SK-N-SH treated with all-trans-retinoic acid at 6 μM for 48 hours (cell line): ENCODE data around the gene TMEM167A.

Source experiments
- ESRRG ChIP-seq: fragments of 250-450 bp; sonication (Bioruptor Pico); IDR thresholded peaks from 2 replicates; pipeline ENCODE4 v1.6.1; 2021; ENCODE audit warnings: mild to moderate bottlenecking
- GLIS3 ChIP-seq: fragments of 250-450 bp; sonication (Bioruptor Pico); IDR thresholded peaks from 2 replicates; pipeline ENCODE4 v1.5.0; 2020; ENCODE audit warnings: mild to moderate bottlenecking, moderate library complexity
- ISL1 ChIP-seq: fragments of 250-450 bp; sonication (Bioruptor Pico); IDR thresholded peaks from 2 replicates; pipeline ENCODE4 v2.1.2; 2022; ENCODE audit warnings: mild to moderate bottlenecking, moderate library complexity
- OSR1 ChIP-seq: fragments of 250-450 bp; sonication (Bioruptor Pico); IDR thresholded peaks from 2 replicates; pipeline ENCODE4 v1.8.0; 2022; ENCODE audit warnings: moderate library complexity, mild to moderate bottlenecking, inconsistent platforms
- PATZ1 ChIP-seq: fragments of 250-450 bp; sonication (Bioruptor Pico); IDR thresholded peaks from 2 replicates; pipeline ENCODE4 v1.8.0; 2020; ENCODE audit warnings: mild to moderate bottlenecking, moderate library complexity, borderline replicate concordance
- RARB ChIP-seq: fragments of 250-450 bp; sonication (Bioruptor Pico); IDR thresholded peaks from 2 replicates; pipeline ENCODE4 v1.8.0; 2021; ENCODE audit warnings: mild to moderate bottlenecking, moderate library complexity
- TCF4 ChIP-seq: fragments of 250-450 bp; sonication (Bioruptor Pico); IDR thresholded peaks from 2 replicates; pipeline ENCODE4 v1.8.0; 2021; ENCODE audit warnings: mild to moderate bottlenecking, moderate library complexity, borderline replicate concordance
- TOX ChIP-seq: fragments of 250-450 bp; sonication (Bioruptor Pico); IDR thresholded peaks from 2 replicates; pipeline ENCODE4 v1.8.0; 2021; ENCODE audit warnings: mild to moderate bottlenecking, moderate library complexity, borderline replicate concordance
- ZFP3 ChIP-seq: fragments of 250-450 bp; sonication (Bioruptor Pico); IDR thresholded peaks from 2 replicates; pipeline ENCODE4 v1.5.0; 2020; ENCODE audit warnings: mild to moderate bottlenecking, moderate library complexity
- ZFP30 ChIP-seq: fragments of 450-650 bp; formaldehyde crosslinking; IDR thresholded peaks from 2 replicates; pipeline ENCODE4 v1.5.0; 2022; ENCODE audit warnings: mild to moderate bottlenecking, moderate library complexity
- ZNF565 ChIP-seq: fragments of 450-650 bp; formaldehyde crosslinking; conservative IDR thresholded peaks from 2 replicates; pipeline ENCODE4 v1.5.0; 2020; ENCODE audit warnings: low read depth, mild to moderate bottlenecking, moderate library complexity

GRCh38 chr5:83058726-83059125 lies 18.5 kb downstream of the TMEM167A start:
- TF ChIP-seq ZFP30 (CRISPR knock-in tag): no peak
- TF ChIP-seq ISL1: peak; percentile 88
- TF ChIP-seq OSR1: no peak
- TF ChIP-seq ESRRG (CRISPR knock-in tag): 0 out of 2 replicates have a peak, but pooled peaks have one; percentile 80
- no peak for TF ChIP-seq PATZ1 (CRISPR knock-in tag)
- TF ChIP-seq TOX (CRISPR knock-in tag): no peak
- no peak for TF ChIP-seq RARB (CRISPR knock-in tag)
- no peak for TF ChIP-seq ZFP3 (CRISPR knock-in tag)
- TF ChIP-seq TCF4 (CRISPR knock-in tag): peak; percentile 95
- no peak for TF ChIP-seq ZNF565 (CRISPR knock-in tag)
- no peak for TF ChIP-seq GLIS3 (CRISPR knock-in tag)
